Measurements from ENCODE around the gene TNFSF13.

DNA sequence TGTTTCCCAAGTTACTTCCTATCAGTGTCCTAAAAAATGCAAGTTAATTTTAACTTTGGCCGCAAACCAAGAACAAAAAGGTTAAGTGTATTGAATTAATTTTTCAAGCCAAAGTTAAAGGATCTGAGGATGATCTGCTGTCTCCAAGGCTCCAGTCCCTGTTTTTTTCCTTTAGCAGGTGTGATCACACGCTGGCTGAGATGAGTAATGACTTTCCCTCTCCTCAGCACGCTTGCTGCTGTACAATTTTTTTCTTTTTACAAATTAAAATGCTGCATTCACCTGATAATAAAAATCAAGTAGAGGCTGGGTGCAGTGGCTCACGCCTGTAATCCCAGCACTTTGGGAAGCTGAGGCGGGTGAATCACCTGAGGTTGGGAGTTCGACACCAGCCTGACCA, 13.6 kb upstream of the TNFSF13 start:
- TF ChIP-seq CTCF (IDR thresholded peaks at IDR 0.05; ENCODE audit: poor library complexity, severe bottlenecking) = no peak
- no peak for TF ChIP-seq TAF1 (IDR thresholded peaks at IDR 0.05; ENCODE audit: low read depth)
- no peak for TF ChIP-seq POLR2AphosphoS5 (IDR thresholded peaks at IDR 0.05)
- TF ChIP-seq MXI1 (conservative IDR thresholded peaks at IDR 0.05; ENCODE audit: poor library complexity, severe bottlenecking) = no peak
- no peak for TF ChIP-seq SMC3 (conservative IDR thresholded peaks at IDR 0.05; ENCODE audit: poor library complexity)
- no peak for TF ChIP-seq EZH2 (IDR thresholded peaks at IDR 0.05; ENCODE audit: borderline replicate concordance, insufficient read depth, low read length, poor library complexity, severe bottlenecking)
- TF ChIP-seq RAD21 (conservative IDR thresholded peaks at IDR 0.05) = no peak
- TF ChIP-seq EP300 (conservative IDR thresholded peaks at IDR 0.05; ENCODE audit: poor library complexity, severe bottlenecking) = no peak
- TF ChIP-seq, protein P1, sequence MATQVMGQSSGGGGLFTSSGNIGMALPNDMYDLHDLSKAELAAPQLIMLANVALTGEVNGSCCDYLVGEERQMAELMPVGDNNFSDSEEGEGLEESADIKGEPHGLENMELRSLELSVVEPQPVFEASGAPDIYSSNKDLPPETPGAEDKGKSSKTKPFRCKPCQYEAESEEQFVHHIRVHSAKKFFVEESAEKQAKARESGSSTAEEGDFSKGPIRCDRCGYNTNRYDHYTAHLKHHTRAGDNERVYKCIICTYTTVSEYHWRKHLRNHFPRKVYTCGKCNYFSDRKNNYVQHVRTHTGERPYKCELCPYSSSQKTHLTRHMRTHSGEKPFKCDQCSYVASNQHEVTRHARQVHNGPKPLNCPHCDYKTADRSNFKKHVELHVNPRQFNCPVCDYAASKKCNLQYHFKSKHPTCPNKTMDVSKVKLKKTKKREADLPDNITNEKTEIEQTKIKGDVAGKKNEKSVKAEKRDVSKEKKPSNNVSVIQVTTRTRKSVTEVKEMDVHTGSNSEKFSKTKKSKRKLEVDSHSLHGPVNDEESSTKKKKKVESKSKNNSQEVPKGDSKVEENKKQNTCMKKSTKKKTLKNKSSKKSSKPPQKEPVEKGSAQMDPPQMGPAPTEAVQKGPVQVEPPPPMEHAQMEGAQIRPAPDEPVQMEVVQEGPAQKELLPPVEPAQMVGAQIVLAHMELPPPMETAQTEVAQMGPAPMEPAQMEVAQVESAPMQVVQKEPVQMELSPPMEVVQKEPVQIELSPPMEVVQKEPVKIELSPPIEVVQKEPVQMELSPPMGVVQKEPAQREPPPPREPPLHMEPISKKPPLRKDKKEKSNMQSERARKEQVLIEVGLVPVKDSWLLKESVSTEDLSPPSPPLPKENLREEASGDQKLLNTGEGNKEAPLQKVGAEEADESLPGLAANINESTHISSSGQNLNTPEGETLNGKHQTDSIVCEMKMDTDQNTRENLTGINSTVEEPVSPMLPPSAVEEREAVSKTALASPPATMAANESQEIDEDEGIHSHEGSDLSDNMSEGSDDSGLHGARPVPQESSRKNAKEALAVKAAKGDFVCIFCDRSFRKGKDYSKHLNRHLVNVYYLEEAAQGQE (IDR thresholded peaks at IDR 0.05; ENCODE audit: borderline replicate concordance) = no peak
